Activated CD8-positive, alpha-beta memory T cell treated with anti-CD3 and anti-CD28 coated beads for 36 hours (primary cell): ENCODE data around the gene ARL6IP6. TPM values are rescaled to one million over a fixed set of nuclear protein-coding genes. Genes with fewer than 3 reads are reported as not detected.
"Not testable (repeated sequence)": the region's sequence is repeated elsewhere in the genome, so short reads cannot be mapped to it uniquely, and the experiment has no call there.

ENCODE experiments used
- CTCF ChIA-PET: fragments of 350-600 bp; sonication (Branson Sonifier 250); formaldehyde crosslinking; loops from one replicate; lab custom pipeline; 2021; ENCODE audit warnings: antibody characterized with exemption; lab: Charles Lee
- POLR2A ChIA-PET: fragments of 350-600 bp; sonication (Branson Sonifier 250); formaldehyde crosslinking; loops from one replicate; lab custom pipeline; 2021; ENCODE audit warnings: antibody characterized with exemption; lab: Charles Lee
- total RNA-seq, 2 experiments: library from RNA; stranded (reverse); gene quantifications; one replicate each; pipeline ENCODE4 v1.2.3, GENCODE V29; 2021

Gene ARL6IP6
- total RNA-seq, 2 experiments from 2014 or later: 27.0 to 30.9 TPM

DNA sequence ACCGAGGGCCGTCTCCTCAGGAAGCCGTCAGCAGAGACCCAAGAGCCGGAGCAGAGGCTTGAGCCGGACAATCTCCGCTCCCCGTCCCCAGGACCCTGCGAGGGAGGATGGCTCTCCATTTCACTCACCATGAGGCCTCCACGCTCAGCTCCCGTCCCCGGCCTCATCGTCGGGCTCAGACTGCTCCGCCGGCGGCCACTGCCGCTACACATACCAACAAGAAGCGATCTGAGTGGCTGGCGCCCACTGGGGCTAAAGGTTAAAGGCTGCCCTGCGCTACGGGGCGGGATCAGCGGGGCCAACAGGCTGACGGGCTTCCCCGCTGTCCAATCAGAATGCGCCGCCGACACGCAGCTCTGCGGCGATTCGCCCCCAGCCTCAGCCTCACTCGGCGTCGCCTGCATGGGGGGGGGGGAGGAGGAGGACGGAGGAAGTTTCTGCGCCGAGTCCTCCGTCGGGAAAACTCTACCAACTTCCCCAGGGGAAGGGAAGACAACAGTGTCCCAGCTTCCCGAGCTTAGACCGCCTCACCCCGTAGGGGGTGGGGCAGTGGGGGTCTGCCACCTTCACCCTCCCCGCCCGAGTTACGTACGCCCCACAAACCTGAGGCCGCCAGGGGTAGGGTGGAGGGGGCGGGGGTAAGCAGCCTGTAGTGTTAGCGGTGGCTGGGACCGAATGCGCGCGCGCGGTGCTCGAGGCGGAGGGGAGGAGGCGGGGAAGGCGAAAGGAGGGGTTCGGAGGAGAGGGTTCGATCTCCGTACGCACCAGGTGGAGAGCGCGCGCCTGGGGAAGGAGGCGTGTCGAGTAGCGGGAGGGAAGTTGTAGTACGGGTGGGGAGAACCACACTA is 968 bp upstream of the ARL6IP6 start, which contains the start of gene PRPF40A:
Gene PRPF40A (minus strand): TSS at position 234 of the 848 bp plus-strand sequence. CDS start 22 bp downstream, at position 212.
- ChIA-PET POLR2A (interaction anchor here (0.6 to 2.1 kb wide), 6 partner anchors 12 to 1456 kb away, joined by 3 to 14 read pairs (median 6); partner anchors contain the start of gene RBM43), CTCF (interaction anchor here (1.3 to 2.3 kb wide), 3 partner anchors 10 to 24 kb away, joined by 5 read pairs; no protein-coding TSS in a partner anchor)

DNA sequence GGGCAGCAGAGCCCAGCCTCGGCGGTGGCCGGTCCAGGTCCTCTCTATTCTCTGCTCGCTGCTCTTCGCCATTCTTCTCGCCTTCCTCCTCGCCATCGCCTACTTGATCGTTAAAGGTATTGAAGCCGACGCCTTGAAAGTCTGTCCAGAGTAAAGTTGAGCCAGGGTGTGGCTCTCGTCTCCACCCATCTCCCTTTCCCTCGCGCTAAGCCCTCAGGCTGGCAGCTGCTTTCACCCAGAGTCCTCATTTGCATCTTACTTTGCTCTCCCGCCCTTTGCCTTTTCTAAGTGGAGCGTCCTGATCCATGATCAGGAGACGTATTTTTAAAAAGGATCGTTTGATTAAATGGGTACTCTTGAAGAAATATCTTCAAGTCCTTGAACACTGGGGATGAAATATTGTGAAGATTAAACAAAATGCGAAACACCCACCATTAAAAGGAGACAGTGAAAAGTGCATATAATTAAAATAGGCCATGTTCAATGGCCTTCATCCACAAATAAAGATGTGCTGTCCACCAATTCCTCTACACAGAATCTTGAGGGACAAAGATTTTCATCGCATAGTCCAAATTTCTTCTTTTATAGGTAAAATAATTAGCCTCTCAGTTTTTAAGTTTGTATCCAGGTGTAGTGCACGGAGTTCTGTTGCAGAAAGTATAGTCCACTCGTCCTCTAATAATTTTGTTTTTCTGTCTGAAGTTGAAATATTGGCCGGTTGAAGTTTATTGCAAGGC is 657 bp downstream of the ARL6IP6 start:
- ChIA-PET CTCF (interaction anchor here (2.3 kb wide), 1 partner anchor 25 kb away, joined by 5 read pairs; no protein-coding TSS in a partner anchor), POLR2A (no interaction called here)

DNA sequence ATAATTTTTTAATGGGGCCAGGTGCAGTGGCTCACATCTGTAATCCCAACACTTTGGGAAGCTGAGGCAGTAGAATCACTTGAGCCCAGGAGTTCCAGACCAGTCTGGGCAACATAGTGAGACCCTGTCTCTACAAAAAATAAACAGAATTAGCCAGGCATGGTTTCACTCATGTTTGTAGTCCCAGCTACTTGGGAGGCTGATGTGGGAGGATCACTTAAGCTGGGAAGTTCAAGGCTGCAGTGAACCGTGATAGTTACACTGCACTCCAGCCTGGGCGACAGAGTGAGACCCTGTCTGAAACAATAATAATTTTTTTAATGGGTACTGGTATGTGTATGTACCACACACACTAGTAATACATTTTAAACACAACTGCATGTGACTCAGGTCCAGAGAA is 2.4 kb downstream of the ARL6IP6 start:
- CTCF ChIA-PET: no interaction called here
- POLR2A ChIA-PET: no interaction called here

GRCh38 chr2:152722639-152723038 is 4.2 kb downstream of the ARL6IP6 start:
- POLR2A ChIA-PET: not testable (repeated sequence)
- CTCF ChIA-PET: interaction anchor here (1.1 kb wide), 1 partner anchor 696 kb away, joined by 5 read pairs; no protein-coding TSS in a partner anchor

DNA sequence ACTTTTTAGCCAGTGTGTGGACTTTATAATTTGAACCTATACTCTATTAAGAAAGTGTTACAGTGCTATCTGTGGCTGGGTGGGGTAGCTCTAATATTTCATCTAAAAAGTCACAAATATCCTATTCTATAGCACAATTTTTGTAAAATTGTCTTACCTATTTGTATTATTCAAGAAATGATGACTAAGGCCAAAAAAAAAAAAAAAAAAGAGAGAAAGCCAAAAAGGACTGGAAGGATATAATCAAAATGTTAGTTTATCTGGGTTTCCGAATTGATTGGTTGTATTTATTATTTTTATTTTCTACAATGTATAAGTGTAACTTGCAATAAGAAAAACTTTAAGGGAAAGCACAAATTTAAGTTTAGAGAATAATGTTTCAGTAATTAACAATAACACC is 5.5 kb downstream of the ARL6IP6 start:
- CTCF ChIA-PET: no interaction called here
- POLR2A ChIA-PET: no interaction called here

GRCh38 chr2:152729844-152730243 is 11.4 kb downstream of the ARL6IP6 start:
- CTCF ChIA-PET: interaction anchor here (1.3 kb wide), 1 partner anchor 13 kb away, joined by 5 read pairs; the partner anchor contains the start of gene PRPF40A

DNA sequence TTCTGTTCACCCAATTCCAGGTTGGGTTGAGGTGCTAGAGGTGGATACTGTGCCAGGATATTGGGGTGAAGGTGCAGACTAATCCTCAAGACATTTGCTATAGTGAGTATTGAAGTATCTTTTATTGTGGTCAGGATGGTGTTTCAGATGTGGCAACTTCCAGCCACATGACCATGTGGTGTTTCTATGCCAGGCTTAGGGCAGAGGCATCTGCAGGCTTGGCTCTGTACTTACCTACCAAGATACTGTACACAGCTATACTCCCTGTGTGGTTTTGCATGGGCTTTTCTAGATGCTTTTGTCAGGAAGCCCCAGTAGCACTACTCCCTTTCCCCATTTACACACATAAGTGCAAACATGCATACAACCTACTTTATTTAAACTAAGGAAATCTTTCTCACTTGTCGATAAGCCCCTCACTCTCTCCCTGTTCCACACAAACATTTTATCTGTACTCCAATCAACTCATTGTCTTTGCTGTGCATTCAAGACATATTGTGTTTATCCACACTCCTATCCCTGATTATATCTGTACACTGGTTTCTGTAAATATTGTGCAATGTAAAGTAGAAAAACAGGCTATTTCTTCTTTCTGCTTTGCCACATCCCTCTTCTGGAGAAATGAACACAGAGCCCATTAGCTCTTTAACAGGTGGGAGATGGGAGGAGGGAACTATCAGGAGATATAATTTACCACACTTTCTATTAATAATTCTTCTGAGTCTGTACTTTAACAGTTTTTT is 12.3 kb downstream of the ARL6IP6 start:
- CTCF ChIA-PET: interaction anchor here (1.3 kb wide), 1 partner anchor 14 kb away, joined by 5 read pairs; the partner anchor contains the start of gene PRPF40A
- POLR2A ChIA-PET: no interaction called here

More at GRCh38 chr2:152729844-152730243, 11.4 kb downstream of the ARL6IP6 start:
- POLR2A ChIA-PET: interaction anchor here (1.4 kb wide), 1 partner anchor 13 kb away, joined by 4 read pairs; no protein-coding TSS in a partner anchor

DNA sequence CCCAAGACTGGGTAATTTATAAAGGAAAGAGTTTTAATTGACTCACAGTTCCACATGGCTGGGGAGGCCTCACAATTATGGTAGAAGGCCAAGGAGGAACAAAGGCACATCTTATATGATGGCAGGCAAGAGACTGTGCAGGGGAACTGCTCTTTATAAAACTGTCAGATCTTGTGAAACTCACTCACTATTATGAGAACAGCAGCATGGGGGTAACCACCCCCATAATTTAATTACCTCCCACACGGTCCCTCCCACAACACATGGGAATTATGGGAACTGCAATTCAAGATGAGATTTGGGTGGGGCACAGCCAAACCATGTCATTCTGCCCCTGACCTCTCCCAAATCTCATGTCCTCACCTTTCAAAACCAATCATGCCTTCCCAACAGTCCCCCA is 19.1 kb downstream of the ARL6IP6 start:
- POLR2A ChIA-PET, CTCF ChIA-PET: not testable (repeated sequence)

DNA sequence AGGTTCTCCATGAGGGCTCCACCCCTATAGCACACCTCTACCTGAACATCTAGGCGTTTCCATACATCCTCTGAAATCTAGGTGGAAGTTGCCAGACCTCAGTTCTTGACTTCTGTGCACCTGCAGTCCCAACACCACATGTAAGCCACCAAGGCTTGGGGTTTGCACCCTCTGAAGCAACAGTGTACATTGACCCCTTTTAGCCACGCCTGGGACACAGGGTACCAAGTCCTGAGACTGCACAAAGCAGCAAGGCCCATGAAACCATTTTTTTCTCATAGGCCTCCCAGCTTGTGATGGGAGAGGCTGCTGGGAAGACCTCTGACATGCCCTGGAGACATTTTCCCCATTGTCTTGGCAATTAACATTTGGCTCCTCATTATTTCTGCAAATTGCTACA is 20.0 kb downstream of the ARL6IP6 start:
- POLR2A ChIA-PET: no interaction called here
- CTCF ChIA-PET: no interaction called here

- CTCF ChIA-PET, POLR2A ChIA-PET: not testable (repeated sequence)
Observed at GRCh38 chr2:152739705-152740104, 21.3 kb downstream of the ARL6IP6 start.

- CTCF ChIA-PET: no interaction called here
Observed at GRCh38 chr2:152740743-152741328, 22.4 kb downstream of the ARL6IP6 start.

GRCh38 chr2:152743002-152743401 is 24.6 kb downstream of the ARL6IP6 start:
- ChIA-PET CTCF (no interaction called here), POLR2A (no interaction called here)

More at GRCh38 chr2:152740743-152741328, 22.4 kb downstream of the ARL6IP6 start:
- POLR2A ChIA-PET: no interaction called here

DNA sequence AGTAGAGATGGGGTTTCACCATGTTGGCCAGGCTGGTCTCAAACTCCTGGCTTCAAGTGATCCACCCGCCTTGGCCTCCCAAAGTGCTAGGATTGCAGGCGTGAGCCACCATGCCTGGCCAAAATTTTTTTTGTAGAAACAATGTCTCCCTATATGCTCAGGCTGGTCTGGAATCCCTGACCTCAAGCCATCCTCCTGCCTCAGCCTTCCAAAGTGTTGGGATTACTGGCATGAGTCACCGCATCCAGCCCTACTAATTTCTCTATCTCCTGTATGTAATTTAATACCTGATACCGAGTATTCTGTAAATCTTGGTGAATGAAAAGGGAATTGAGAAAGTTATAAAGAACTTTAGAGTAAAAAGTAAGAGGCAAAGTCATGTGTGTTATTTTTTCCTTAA is 29.3 kb downstream of the ARL6IP6 start:
- POLR2A ChIA-PET, CTCF ChIA-PET: not testable (repeated sequence)

- CTCF ChIA-PET: no interaction called here
- POLR2A ChIA-PET: no interaction called here
Observed at GRCh38 chr2:152755029-152755428, 36.6 kb downstream of the ARL6IP6 start.

DNA sequence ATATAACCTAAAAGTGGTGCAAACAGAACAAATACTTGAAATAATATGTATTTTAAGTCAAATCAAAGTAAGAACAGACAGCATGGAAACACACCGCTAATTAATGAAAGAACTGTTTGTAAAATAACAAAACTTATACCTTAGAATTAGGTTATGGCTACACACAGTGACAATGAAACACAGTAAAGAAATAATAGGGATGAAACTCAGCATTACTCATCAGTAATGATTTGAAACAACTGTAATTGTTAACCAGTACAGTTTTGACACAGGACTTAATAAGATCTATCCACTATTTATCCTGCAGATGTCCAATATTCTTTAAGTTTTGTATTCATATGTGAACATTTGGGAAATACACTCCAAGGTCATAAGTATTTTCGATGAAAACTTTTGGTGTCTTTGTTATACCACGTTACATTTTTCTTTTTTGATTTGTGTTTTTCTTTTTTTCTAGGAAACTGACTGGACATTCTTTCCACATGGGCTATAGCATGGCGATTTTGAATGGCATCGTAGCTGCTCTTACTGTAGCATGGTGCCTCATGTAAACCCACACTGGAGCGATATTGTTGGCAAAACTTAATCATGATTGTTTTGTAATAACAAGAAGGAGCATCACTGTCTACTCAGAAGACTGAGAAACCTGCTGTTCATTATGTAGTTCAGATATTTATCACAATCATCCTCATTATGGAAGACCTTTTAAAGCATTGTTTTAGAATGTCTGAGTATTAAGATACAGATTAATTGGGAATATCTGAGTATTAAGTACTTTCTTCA is 41.1 kb downstream of the ARL6IP6 start:
- ChIA-PET CTCF (no interaction called here), POLR2A (no interaction called here)

GRCh38 chr2:152761214-152761613 is 42.8 kb downstream of the ARL6IP6 start:
- ChIA-PET POLR2A (no interaction called here), CTCF (no interaction called here)

DNA sequence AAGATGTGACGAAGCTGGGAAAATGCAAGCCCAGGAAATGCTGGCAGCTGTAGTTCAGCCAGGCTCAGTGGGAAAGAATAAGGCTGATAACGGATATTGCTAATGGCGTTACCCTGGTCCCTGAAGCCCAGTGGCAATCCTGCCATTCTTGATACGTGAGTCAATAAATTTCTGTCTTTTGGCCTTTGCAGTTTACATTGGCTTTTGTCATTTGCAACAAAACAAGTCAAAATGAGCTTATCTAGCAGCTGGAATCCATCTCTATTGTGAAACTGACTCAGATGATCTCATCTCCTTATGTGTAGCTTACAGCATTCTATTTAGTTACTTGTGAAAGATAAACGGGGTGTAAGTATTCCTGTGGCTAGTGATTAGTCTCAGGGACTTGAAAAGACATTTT is 43.8 kb downstream of the ARL6IP6 start:
- CTCF ChIA-PET: no interaction called here
- POLR2A ChIA-PET: no interaction called here

DNA sequence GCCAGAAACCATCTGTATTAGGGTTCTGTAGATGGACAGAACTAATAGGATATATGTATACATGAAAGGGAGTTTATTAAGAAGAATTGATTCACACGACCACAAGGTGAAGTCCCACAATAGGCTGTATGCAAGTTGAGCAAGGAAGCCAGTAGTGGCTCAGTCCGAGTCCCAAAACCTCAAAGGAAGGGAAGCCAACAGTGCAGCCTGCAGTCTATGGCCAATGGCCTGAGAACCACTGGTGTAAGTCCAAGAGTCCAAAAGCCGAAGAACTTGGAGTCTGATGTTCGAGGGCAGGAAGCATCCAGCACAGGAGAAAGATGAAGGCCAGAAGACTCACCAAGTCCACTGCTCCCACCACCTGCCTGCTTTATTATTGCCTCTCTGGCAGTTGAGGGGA is 44.8 kb downstream of the ARL6IP6 start:
- CTCF ChIA-PET, POLR2A ChIA-PET: not testable (repeated sequence)
